ENCODE results near the gene MYBBP1A.

- TF ChIP-seq CTCF (IDR thresholded peaks at IDR 0.05; ENCODE audit: poor library complexity) (no peak), EZH2 (IDR thresholded peaks at IDR 0.05; ENCODE audit: borderline replicate concordance) (no peak)
Measured at GRCh38 chr17:4580291-4580690, 25.1 kb upstream of the MYBBP1A start.

Data from hepatocyte (in vitro differentiated cells).